Motor neuron (in vitro differentiated cells): ENCODE results near the gene HS3ST2. TPM values are rescaled to one million over a fixed set of nuclear protein-coding genes. Genes with fewer than 3 reads are reported as not detected.
A peak's percentile ranks its signal among the peaks of the same experiment; 100 is the strongest.
"Not testable (repeated sequence)": the region's sequence is repeated elsewhere in the genome, so short reads cannot be mapped to it uniquely, and the experiment has no call there.

Experiments
- ATAC-seq, 8 experiments: fragments of 200-7000 bp; cut with Tn5 transposase; replicated peaks in 6 of 8; 2 replicates each; pipeline ENCODE4 v1.8.0; 2021; ENCODE audit warnings: mild to moderate bottlenecking in 8 of 8, moderate library complexity in 8 of 8
- H3K27ac ChIP-seq, 2 donors: fragments of 250-450 bp; sonication (Bioruptor Pico); 2 replicates each; pipeline ENCODE4 v1.9.0; 2021; ENCODE audit warnings: antibody characterized with exemption in 2 of 2, mild to moderate bottlenecking in 2 of 2, moderate library complexity in 1 of 2
- H3K4me1 ChIP-seq, 2 donors: fragments of 250-450 bp; sonication (Bioruptor Pico); replicated peaks in 1 of 2; 2 replicates each; pipeline ENCODE4 v1.6.1; 2021; ENCODE audit warnings: antibody characterized with exemption in 2 of 2, mild to moderate bottlenecking in 2 of 2, moderate library complexity in 1 of 2
- H3K4me3 ChIP-seq, 5 donors: fragments of 250-450 bp; sonication (Bioruptor Pico); 2 replicates each; pipeline ENCODE4 v1.9.0; 2021; ENCODE audit warnings: antibody characterized with exemption in 5 of 5, mild to moderate bottlenecking in 5 of 5, moderate library complexity in 4 of 5
- WGBS, 10 experiments: fragments of 450-650 bp; shearing (Covaris generic); methylation state at CpG; one replicate each; pipeline ENCODE4 v1.0.0; 2022; 5-methylcytosine and 5-hydroxymethylcytosine counted together
- in situ Hi-C, 9 experiments: fragments of 400-800 bp; cut with MboI; loops; one replicate each; pipeline ENCODE4 v1.15.0; 2021; ENCODE audit warnings: low sequenced_read_pairs in 9 of 9, low pct_unique_long_range_greater_than_20kb in 2 of 9; ENCODE audit not compliant: unreplicated experiment in 9 of 9
- total RNA-seq, 8 experiments: library from RNA; unstranded; fragments of 300-600 nt; gene quantifications; 2 replicates each; pipeline versions ENCODE4 v1.2.3 to v1.2.4, GENCODE V29; 2022

HS3ST2 gene
- total RNA-seq, 8 experiments from 2014 or later: 0.67 to 6.9 (median 1.3) TPM

DNA sequence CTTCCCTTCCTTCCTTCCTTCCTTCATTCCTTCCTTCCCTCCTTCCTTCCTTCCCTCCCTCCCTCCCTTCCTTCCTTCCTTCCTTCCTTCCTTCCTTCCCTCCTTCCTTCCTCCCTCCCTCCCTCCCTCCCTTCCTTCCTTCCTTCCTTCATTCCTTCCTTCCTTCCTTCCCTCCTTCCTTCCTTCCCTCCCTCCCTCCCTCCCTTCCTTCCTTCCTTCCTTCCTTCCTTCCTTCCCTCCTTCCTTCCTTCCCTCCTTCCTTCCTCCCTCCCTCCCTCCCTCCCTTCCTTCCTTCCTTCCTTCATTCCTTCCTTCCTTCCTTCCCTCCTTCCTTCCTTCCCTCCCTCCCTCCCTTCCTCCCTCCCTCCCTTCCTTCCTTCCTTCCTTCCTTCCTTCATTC, 4.8 kb downstream of the HS3ST2 start:
- in situ Hi-C loops, H3K27ac ChIP-seq, H3K4me3 ChIP-seq, H3K4me1 ChIP-seq, ATAC-seq: not testable (repeated sequence)

DNA sequence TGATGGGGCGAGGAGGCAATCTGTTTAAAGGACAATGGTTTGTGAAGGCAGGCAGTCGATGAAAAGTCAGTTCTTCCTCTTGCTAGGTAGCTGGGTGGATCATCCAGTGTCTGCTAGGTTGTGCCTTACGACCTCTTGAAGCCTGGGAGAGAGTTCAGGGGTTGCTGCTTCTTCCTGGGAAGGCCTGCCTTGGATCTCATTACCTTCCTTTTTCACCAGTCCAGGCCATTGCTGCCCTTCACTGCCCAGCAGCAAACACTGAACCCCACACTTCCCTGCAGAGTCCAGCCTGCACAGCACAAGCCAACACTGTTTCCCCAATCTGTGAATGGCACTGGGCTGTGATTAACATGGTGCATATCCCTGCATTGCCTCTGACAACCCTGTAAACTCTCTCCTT, 24.7 kb downstream of the HS3ST2 start:
- H3K4me1 ChIP-seq: peaks cover 0 to 2% of the 10 kb centered on the region in 2 donors
- no peak for ATAC-seq
- 46 to 60% (median 59%) methylated on average over 1 to 2 of the region's 3 CpGs; no CpG with 5 or more reads in 6 of the 10 experiments for WGBS, 10 experiments
- no peak overlapping the region for H3K27ac ChIP-seq
- in situ Hi-C loops: no loop called here
- no peak overlapping the region for H3K4me3 ChIP-seq

DNA sequence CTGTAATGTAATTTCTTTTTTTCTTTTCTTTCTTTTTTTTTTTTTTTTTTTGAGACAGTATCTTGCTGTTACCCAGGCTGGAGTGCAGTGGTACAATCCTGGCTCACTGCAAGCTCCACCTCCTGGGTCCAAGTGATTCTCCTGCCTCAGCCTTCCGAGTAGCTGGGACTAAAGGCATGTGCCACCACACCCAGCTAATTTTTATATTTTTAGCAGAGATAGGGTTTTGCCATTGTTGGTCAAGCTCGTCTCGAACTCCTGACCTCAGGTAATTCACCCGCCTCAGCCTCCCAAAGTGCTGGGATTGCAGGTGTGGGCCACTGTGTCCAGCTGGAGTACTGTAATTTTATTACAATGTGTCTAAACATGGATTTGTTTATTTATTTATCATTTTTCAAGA, 28.1 kb downstream of the HS3ST2 start:
- in situ Hi-C loops, H3K4me1 ChIP-seq, ATAC-seq, H3K4me3 ChIP-seq, H3K27ac ChIP-seq: not testable (repeated sequence)
- 39 to 93% (median 81%) methylated on average over 1 to 4 of the region's 4 CpGs; no CpG with 5 or more reads in 1 of the 10 experiments for WGBS, 10 experiments

GRCh38 chr16:22843122-22843521, 29.2 kb downstream of the HS3ST2 start:
- Histone ChIP-seq H3K4me3 (no peak overlapping the region), H3K4me1 (peaks cover 0 to 2% of the 10 kb centered on the region in 2 donors), H3K27ac (no peak overlapping the region)
- ATAC-seq: no peak
- in situ Hi-C loops: no loop called here
- WGBS, 10 experiments: 30 to 100% (median 72%) methylated on average over 1 to 3 of the region's 3 CpGs; no CpG with 5 or more reads in 2 of the 10 experiments

- no peaks in the 10 kb centered on the region for H3K4me1 ChIP-seq
- H3K4me3 ChIP-seq: no peak overlapping the region
- H3K27ac ChIP-seq: no peak overlapping the region
- 14 to 79% (median 40%) methylated on average over 1 to 2 of the region's 2 CpGs; no CpG with 5 or more reads in 6 of the 10 experiments for WGBS, 10 experiments
- no peak for ATAC-seq
- in situ Hi-C loops: no loop called here
Measured at GRCh38 chr16:22843856-22844255, 29.9 kb downstream of the HS3ST2 start.

- ATAC-seq: no peak
- Histone ChIP-seq H3K4me3 (no peak overlapping the region), H3K4me1 (no peaks in the 10 kb centered on the region), H3K27ac (no peak overlapping the region)
- in situ Hi-C loops: no loop called here
- 38 to 83% (median 75%) methylated on average over 1 to 3 of the region's 3 CpGs; no CpG with 5 or more reads in 3 of the 10 experiments for WGBS, 10 experiments
Measured at GRCh38 chr16:22844416-22844815, 30.5 kb downstream of the HS3ST2 start.

- WGBS, 10 experiments: 0 to 89% (median 50%) methylated on average over 1 to 3 of the region's 3 CpGs; no CpG with 5 or more reads in 1 of the 10 experiments
- no peak overlapping the region for H3K27ac ChIP-seq
- no peak for ATAC-seq
- in situ Hi-C loops: no loop called here
- no peaks in the 10 kb centered on the region for H3K4me1 ChIP-seq
- no peak overlapping the region for H3K4me3 ChIP-seq
Measured at GRCh38 chr16:22847100-22847499, 33.1 kb downstream of the HS3ST2 start.

DNA sequence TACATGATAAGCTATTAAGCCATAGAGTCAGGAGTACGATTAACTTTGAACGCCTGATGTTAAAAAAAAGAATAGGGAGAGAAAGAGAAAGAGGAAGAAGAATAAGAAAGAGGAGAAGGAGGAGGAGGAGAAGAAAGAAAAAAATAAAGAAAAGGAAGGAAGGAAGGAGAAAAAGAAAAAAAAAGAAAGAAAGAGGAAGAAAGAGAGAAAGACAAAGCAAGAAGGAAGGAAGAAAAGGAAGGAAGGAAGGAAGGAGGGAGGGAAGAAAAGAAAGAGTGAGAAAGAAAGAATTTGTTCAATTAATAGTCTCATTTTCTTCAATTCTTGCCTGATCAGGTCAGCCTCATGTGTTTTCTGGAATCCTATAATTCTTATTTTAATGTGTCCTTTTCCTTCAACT, 33.7 kb downstream of the HS3ST2 start:
- H3K27ac ChIP-seq: no peak overlapping the region
- H3K4me1 ChIP-seq: no peaks in the 10 kb centered on the region
- ATAC-seq: no peak
- H3K4me3 ChIP-seq: no peak overlapping the region
- 89 to 100% (median 95%) methylated on average over 2 of the region's 2 CpGs; no CpG with 5 or more reads in 1 of the 10 experiments for WGBS, 10 experiments
- in situ Hi-C loops: no loop called here

- 20 to 52% (median 33%) methylated on average over 2 to 4 of the region's 4 CpGs for WGBS, 10 experiments
- ATAC-seq: no peak
- no peak overlapping the region for H3K27ac ChIP-seq
- H3K4me3 ChIP-seq: no peak overlapping the region
- H3K4me1 ChIP-seq: no peaks in the 10 kb centered on the region
- in situ Hi-C loops: no loop called here
Measured at GRCh38 chr16:22848451-22848850, 34.5 kb downstream of the HS3ST2 start.

GRCh38 chr16:22849517-22849916, 35.6 kb downstream of the HS3ST2 start:
- Histone ChIP-seq H3K27ac (no peak overlapping the region), H3K4me1 (no peaks in the 10 kb centered on the region), H3K4me3 (no peak overlapping the region)
- in situ Hi-C loops: no loop called here
- WGBS, 10 experiments: 0 to 100% (median 80%) methylated on average over 1 to 2 of the region's 2 CpGs; no CpG with 5 or more reads in 3 of the 10 experiments
- no peak for ATAC-seq

DNA sequence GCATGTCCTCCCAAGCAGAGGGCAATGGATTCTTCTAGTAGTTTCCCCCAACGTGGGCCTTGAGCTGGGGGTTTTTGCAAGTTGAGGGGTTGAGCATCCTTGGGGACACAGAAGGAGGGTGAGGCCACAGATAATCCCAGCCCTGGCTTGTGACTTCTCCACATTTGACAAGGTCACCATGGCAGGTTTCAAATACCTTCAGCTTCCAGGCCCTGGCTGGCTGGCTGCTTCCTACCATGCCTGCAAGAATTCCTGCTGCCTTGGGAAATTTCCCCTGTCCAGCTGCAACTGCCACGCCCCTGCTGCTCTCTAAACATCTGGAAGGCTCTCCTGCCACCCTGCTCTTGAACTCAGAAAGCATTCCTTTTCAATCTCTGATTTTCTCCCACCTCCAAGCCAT, 41.3 kb downstream of the HS3ST2 start:
- peak in 1 of 8 experiments; percentile 42 for ATAC-seq
- Histone ChIP-seq H3K4me1 (no peaks in the 10 kb centered on the region), H3K27ac (no peak overlapping the region), H3K4me3 (no peak overlapping the region)
- WGBS, 10 experiments: 0 to 86% (median 30%) methylated on average over 1 to 2 of the region's 2 CpGs; no CpG with 5 or more reads in 2 of the 10 experiments
- in situ Hi-C loops: no loop called here

DNA sequence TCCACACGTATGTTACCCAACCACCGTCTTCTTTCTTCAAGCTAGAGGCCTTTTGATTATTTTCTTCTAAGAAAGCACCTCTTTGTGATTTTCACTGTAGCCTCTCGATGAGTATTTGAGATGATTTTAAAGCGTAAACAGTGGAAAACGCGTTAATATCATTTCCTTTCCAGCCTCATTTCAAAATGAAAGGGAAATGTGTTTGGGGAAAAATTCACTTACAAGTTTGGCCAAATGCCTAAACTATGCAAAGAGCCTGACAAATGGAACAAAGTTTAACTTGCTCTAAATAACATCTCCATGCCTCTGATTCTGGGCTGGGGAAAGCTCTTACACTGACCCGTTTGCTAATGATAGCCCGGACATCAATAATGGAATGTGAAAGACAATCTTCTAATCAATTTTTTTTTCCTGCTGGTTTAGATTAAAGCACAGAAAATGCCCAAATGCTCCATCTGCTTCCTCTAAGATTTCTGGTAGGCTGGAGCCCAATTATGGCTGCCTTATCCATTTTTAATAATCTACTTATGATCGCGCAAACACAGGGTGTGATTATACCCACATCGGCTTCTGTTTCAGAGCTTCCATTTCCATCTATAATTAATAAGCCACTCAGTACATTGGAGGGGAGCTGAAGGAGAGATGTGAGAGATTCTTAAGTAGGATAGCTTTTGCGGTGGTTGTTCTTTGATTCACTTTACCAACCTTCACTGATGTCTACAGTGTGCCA, 43.5 kb downstream of the HS3ST2 start:
- Histone ChIP-seq H3K4me1 (no peaks in the 10 kb centered on the region), H3K27ac (no peak overlapping the region), H3K4me3 (no peak overlapping the region)
- in situ Hi-C loops: no loop called here
- no peak for ATAC-seq
- 27 to 98% (median 82%) methylated on average over 3 to 11 of the region's 12 CpGs for WGBS, 10 experiments

GRCh38 chr16:22859925-22860324, 46.0 kb downstream of the HS3ST2 start:
- Histone ChIP-seq H3K4me3 (no peak overlapping the region), H3K27ac (no peak overlapping the region), H3K4me1 (no peaks in the 10 kb centered on the region)
- in situ Hi-C loops: no loop called here
- WGBS, 10 experiments: 17 to 80% (median 36%) methylated on average over 1 to 4 of the region's 4 CpGs; no CpG with 5 or more reads in 2 of the 10 experiments
- peak in 3 of 8 experiments; percentile 44 to 91 (median 84) for ATAC-seq

GRCh38 chr16:22861580-22861979, 47.6 kb downstream of the HS3ST2 start:
- WGBS, 10 experiments: 71 to 100% (median 80%) methylated on average over 1 to 2 of the region's 3 CpGs; no CpG with 5 or more reads in 7 of the 10 experiments
- no peak for ATAC-seq
- Histone ChIP-seq H3K4me1 (no peaks in the 10 kb centered on the region), H3K4me3 (no peak overlapping the region), H3K27ac (no peak overlapping the region)
- in situ Hi-C loops: no loop called here
